ENCODE results near the gene SERPINB7. TPM values are rescaled to one million over a fixed set of nuclear protein-coding genes. Genes with fewer than 3 reads are reported as not detected.
A peak's percentile ranks its signal among the peaks of the same experiment; 100 is the strongest.

The SERPINB7 gene
- total and polyA plus RNA-seq, 2 experiments from 2014 or later: 12.2 to 13.8 TPM

- in situ Hi-C loops (cut with MboI): no loop called here
These were observed 707 bp upstream of the SERPINB7 start for GRCh38 chr18:63774511-63774910.

GRCh38 chr18:63779386-63779785 is 4.2 kb downstream of the SERPINB7 start:
- Histone ChIP-seq H3K4me1 (ENCODE audit: insufficient read depth) (peaks cover 30% of the 10 kb centered on the region), H4K20me1 (ENCODE audit: insufficient read depth) (no peaks in the 10 kb centered on the region), H3K36me3 (ENCODE audit: low read depth) (no peaks in the 10 kb centered on the region), H3K79me2 (ENCODE audit: insufficient read depth) (no peaks in the 10 kb centered on the region), H2AFZ (no peak overlapping the region), H3K9ac (no peak overlapping the region), H3K27me3 (replicated peaks; ENCODE audit: insufficient read depth) (no peaks in the 10 kb centered on the region), H3F3A (ENCODE audit: insufficient read depth) (peaks cover 21% of the 10 kb centered on the region), H3K27ac (no peak overlapping the region), H3K9me2 (ENCODE audit: insufficient read depth) (no peaks in the 10 kb centered on the region), H3K9me3 (ENCODE audit: low read depth) (no peaks in the 10 kb centered on the region), H3K4me3 (no peak overlapping the region), H3K4me2 (ENCODE audit: unreplicated experiment) (no peak overlapping the region)
- in situ Hi-C loops (cut with MboI): no loop called here
- DNase-seq: no peak
- WGBS, 2 experiments (ENCODE audit: low coverage in 1 of 2, low lambda C conversion rate in 2 of 2, missing lambda C conversion rate in 2 of 2): 72 to 83% methylated on average over 1 of the region's 1 CpG
- TF ChIP-seq EZH2 (IDR thresholded peaks at IDR 0.05; ENCODE audit: insufficient read depth, poor library complexity, severe bottlenecking) (no peak), EZH2phosphoT487 (IDR thresholded peaks at IDR 0.05; ENCODE audit: insufficient read depth, low read depth) (no peak)

More at GRCh38 chr18:63774511-63774910, 707 bp upstream of the SERPINB7 start:
- DNase-seq: peak; percentile 14
- peaks cover 42% of the 10 kb centered on the region for H3K4me1 ChIP-seq (ENCODE audit: insufficient read depth)
- H3K27me3 ChIP-seq (replicated peaks; ENCODE audit: insufficient read depth): no peaks in the 10 kb centered on the region
- peak overlapping the region; percentile 65 for H3K27ac ChIP-seq
- H3K9me2 ChIP-seq (ENCODE audit: insufficient read depth): no peaks in the 10 kb centered on the region
- no peaks in the 10 kb centered on the region for H3K9me3 ChIP-seq (ENCODE audit: low read depth)
- peak overlapping the region; percentile 17; the same call in 1 of the 2 replicates for H2AFZ ChIP-seq
- 63 to 71% methylated on average over 1 of the region's 1 CpG for WGBS, 2 experiments (ENCODE audit: low coverage in 1 of 2, low lambda C conversion rate in 2 of 2, missing lambda C conversion rate in 2 of 2)
- no peaks in the 10 kb centered on the region for H3K36me3 ChIP-seq (ENCODE audit: low read depth)
- peak overlapping the region; percentile 8; the same call in 1 of the 2 replicates for H3K4me3 ChIP-seq
- H3K9ac ChIP-seq: no peak overlapping the region
- no peaks in the 10 kb centered on the region for H3K79me2 ChIP-seq (ENCODE audit: insufficient read depth)
- peaks cover 33% of the 10 kb centered on the region for H3F3A ChIP-seq (ENCODE audit: insufficient read depth)
- H4K20me1 ChIP-seq (ENCODE audit: insufficient read depth): no peaks in the 10 kb centered on the region
- H3K4me2 ChIP-seq (ENCODE audit: unreplicated experiment): peak overlapping the region; percentile 50
- TF ChIP-seq EZH2 (IDR thresholded peaks at IDR 0.05; ENCODE audit: insufficient read depth, poor library complexity, severe bottlenecking) (no peak), EZH2phosphoT487 (IDR thresholded peaks at IDR 0.05; ENCODE audit: insufficient read depth, low read depth) (no peak)

- no peak for DNase-seq
- in situ Hi-C loops (cut with MboI): no loop called here
- Histone ChIP-seq H2AFZ (no peak overlapping the region), H3K4me1 (ENCODE audit: insufficient read depth) (peaks cover 10% of the 10 kb centered on the region), H3F3A (ENCODE audit: insufficient read depth) (no peaks in the 10 kb centered on the region), H3K9me2 (ENCODE audit: insufficient read depth) (no peaks in the 10 kb centered on the region), H3K9me3 (ENCODE audit: low read depth) (no peaks in the 10 kb centered on the region), H3K27me3 (replicated peaks; ENCODE audit: insufficient read depth) (no peaks in the 10 kb centered on the region), H3K4me3 (no peak overlapping the region), H3K9ac (no peak overlapping the region), H3K36me3 (ENCODE audit: low read depth) (no peaks in the 10 kb centered on the region), H3K4me2 (ENCODE audit: unreplicated experiment) (no peak overlapping the region), H3K79me2 (ENCODE audit: insufficient read depth) (no peaks in the 10 kb centered on the region), H4K20me1 (ENCODE audit: insufficient read depth) (no peaks in the 10 kb centered on the region), H3K27ac (no peak overlapping the region)
- WGBS, 2 experiments (ENCODE audit: low coverage in 1 of 2, low lambda C conversion rate in 2 of 2, missing lambda C conversion rate in 2 of 2): 79 to 82% methylated on average over 5 of the region's 5 CpGs
- no peak for TF ChIP-seq EZH2 (IDR thresholded peaks at IDR 0.05; ENCODE audit: insufficient read depth, poor library complexity, severe bottlenecking)
- TF ChIP-seq EZH2phosphoT487 (IDR thresholded peaks at IDR 0.05; ENCODE audit: insufficient read depth, low read depth): no peak
These were observed 8.2 kb downstream of the SERPINB7 start for GRCh38 chr18:63783394-63783793.

- Histone ChIP-seq H3K27me3 (replicated peaks; ENCODE audit: insufficient read depth) (no peaks in the 10 kb centered on the region), H3K9me3 (ENCODE audit: low read depth) (no peaks in the 10 kb centered on the region), H3K4me3 (no peak overlapping the region), H3K36me3 (ENCODE audit: low read depth) (no peaks in the 10 kb centered on the region), H3K9me2 (ENCODE audit: insufficient read depth) (no peaks in the 10 kb centered on the region), H3K4me1 (ENCODE audit: insufficient read depth) (peaks cover 14% of the 10 kb centered on the region), H3K27ac (no peak overlapping the region), H2AFZ (no peak overlapping the region), H3K4me2 (ENCODE audit: unreplicated experiment) (no peak overlapping the region), H3F3A (ENCODE audit: insufficient read depth) (no peaks in the 10 kb centered on the region), H3K9ac (no peak overlapping the region), H4K20me1 (ENCODE audit: insufficient read depth) (no peaks in the 10 kb centered on the region), H3K79me2 (ENCODE audit: insufficient read depth) (no peaks in the 10 kb centered on the region)
- TF ChIP-seq EZH2phosphoT487 (IDR thresholded peaks at IDR 0.05; ENCODE audit: insufficient read depth, low read depth) (no peak), EZH2 (IDR thresholded peaks at IDR 0.05; ENCODE audit: insufficient read depth, poor library complexity, severe bottlenecking) (no peak)
- DNase-seq: no peak
- WGBS, 2 experiments (ENCODE audit: low coverage in 1 of 2, low lambda C conversion rate in 2 of 2, missing lambda C conversion rate in 2 of 2): 27 to 41% methylated on average over 4 of the region's 4 CpGs
- in situ Hi-C loops (cut with MboI): no loop called here
These were observed 9.7 kb downstream of the SERPINB7 start for GRCh38 chr18:63784787-63785452.
